ENCODE measurements around the gene MPHOSPH10. TPM values are rescaled to one million over a fixed set of nuclear protein-coding genes. Genes with fewer than 3 reads are reported as not detected.
A peak's percentile ranks its signal among the peaks of the same experiment; 100 is the strongest.

Gene MPHOSPH10
- total and polyA plus RNA-seq, 2 of the 13 experiments (the other 11 are each of a cell fraction or from before 2014, with no cell fraction given) = 37.8 to 137 TPM

GRCh38 chr2:71131387-71132166, 1.1 kb downstream of the MPHOSPH10 start (continued):
- peak; percentile 48; the same call in 1 of the 2 replicates for TF ChIP-seq RXRB (CRISPR knock-in tag; IDR thresholded peaks at IDR 0.05; ENCODE audit: borderline replicate concordance)
- TF ChIP-seq NR2F6 (IDR thresholded peaks at IDR 0.05) = peak; percentile 88
- TF ChIP-seq NR2F6 (CRISPR knock-in tag; IDR thresholded peaks at IDR 0.05) = peak; percentile 87
- peak; percentile 70; the same call in 1 of the 2 replicates for TF ChIP-seq SOX13 (IDR thresholded peaks at IDR 0.05)
- peak; percentile 17 to 92; a peak in 2 of 4 replicates for TF ChIP-seq SOX13 (CRISPR knock-in tag; conservative IDR thresholded peaks at IDR 0.05 in 1 of 2, IDR thresholded peaks at IDR 0.05 in 1 of 2)
- peak; percentile 73 for TF ChIP-seq POLR2G (IDR thresholded peaks at IDR 0.05; ENCODE audit: low read depth, low read length)
- TF ChIP-seq ZSCAN30 (CRISPR knock-in tag; IDR thresholded peaks at IDR 0.05) = peak; percentile 33; the same call in 1 of the 2 replicates
- 0 out of 4 replicates have a peak, but pooled peaks of 1 of the 2 experiments have one; percentile 11 for TF ChIP-seq HMGXB4 (CRISPR knock-in tag; IDR thresholded peaks at IDR 0.05; ENCODE audit: borderline replicate concordance in 1 of 2, low read depth in 1 of 2)
- 0 out of 2 replicates have a peak, but pooled peaks have one; percentile 40 for TF ChIP-seq ZC3H4 (CRISPR knock-in tag; IDR thresholded peaks at IDR 0.05; ENCODE audit: borderline replicate concordance)
- TF ChIP-seq FOXP4 (CRISPR knock-in tag; IDR thresholded peaks at IDR 0.05) = peak; percentile 68
- 0 out of 2 replicates have a peak, but pooled peaks have one; percentile 48 for TF ChIP-seq ZNF503 (CRISPR knock-in tag; IDR thresholded peaks at IDR 0.05)
- TF ChIP-seq ZFY (CRISPR knock-in tag; IDR thresholded peaks at IDR 0.05) = peak; percentile 65
- TF ChIP-seq YEATS4 (CRISPR knock-in tag; IDR thresholded peaks at IDR 0.05; ENCODE audit: borderline replicate concordance) = peak; percentile 55; the same call in 1 of the 2 replicates
- TF ChIP-seq KLF6 (CRISPR knock-in tag; IDR thresholded peaks at IDR 0.05) = peak; percentile 21; the same call in 1 of the 2 replicates
- TF ChIP-seq ARID5B (CRISPR knock-in tag; IDR thresholded peaks at IDR 0.05) = peak; percentile 69; the same call in 1 of the 2 replicates
- 0 out of 2 replicates have a peak, but pooled peaks have one; percentile 14 for TF ChIP-seq CEBPG (CRISPR knock-in tag; IDR thresholded peaks at IDR 0.05)
- TF ChIP-seq NCOR1 (IDR thresholded peaks at IDR 0.05; ENCODE audit: borderline replicate concordance, low read length) = 0 out of 2 replicates have a peak, but pooled peaks have one; percentile 22
- TF ChIP-seq ZMYM4 (CRISPR knock-in tag; IDR thresholded peaks at IDR 0.05) = peak; percentile 20; the same call in 1 of the 2 replicates
- TF ChIP-seq HMG20A (CRISPR knock-in tag; IDR thresholded peaks at IDR 0.05; ENCODE audit: borderline replicate concordance) = peak; percentile 41; the same call in 1 of the 2 replicates
